Calu3 (cell line): ENCODE results near the gene PANK3. TPM values are rescaled to one million over a fixed set of nuclear protein-coding genes. Genes with fewer than 3 reads are reported as not detected.

Source experiments
- BruUV-seq: library from RNA; stranded (reverse); fragments of 400-500 nt; replicated peaks from 2 replicates; lab custom pipeline; 2021; lab: Mats Ljungman, UMichigan
- CTCF ChIA-PET: fragments of 300-600 bp; sonication (Branson Sonifier 250); formaldehyde crosslinking; loops from one replicate; lab custom pipeline; 2022; ENCODE audit warnings: antibody characterized with exemption; lab: Charles Lee
- DNase-seq: peaks from one replicate; pipeline ENCODE4 v3.0.0; 2022
- H3K27ac Mint-ChIP-seq: one replicate; pipeline ENCODE4 v1.8.0; 2022; ENCODE audit warnings: mixed read lengths; ENCODE audit not compliant: unreplicated experiment
- H3K27me3 Mint-ChIP-seq: one replicate; pipeline ENCODE4 v1.8.0; 2022; ENCODE audit warnings: mixed read lengths; ENCODE audit not compliant: unreplicated experiment
- H3K36me3 Mint-ChIP-seq: one replicate; pipeline ENCODE4 v1.8.0; 2022; ENCODE audit warnings: mild to moderate bottlenecking, moderate library complexity, mixed read lengths; ENCODE audit not compliant: insufficient read depth, unreplicated experiment
- H3K4me1 Mint-ChIP-seq: one replicate; pipeline ENCODE4 v1.8.0; 2022; ENCODE audit warnings: mild to moderate bottlenecking, low read depth, mixed read lengths; ENCODE audit not compliant: unreplicated experiment
- H3K4me3 Mint-ChIP-seq: one replicate; pipeline ENCODE4 v1.8.0; 2022; ENCODE audit warnings: mild to moderate bottlenecking, low read depth, moderate library complexity, mixed read lengths; ENCODE audit not compliant: unreplicated experiment
- H3K9me3 Mint-ChIP-seq: one replicate; pipeline ENCODE4 v1.8.0; 2022; ENCODE audit warnings: low read depth, mixed read lengths; ENCODE audit not compliant: unreplicated experiment
- CTCF ChIP-seq: fragments of 200-600 bp; IDR thresholded peaks from one replicate; pipeline ENCODE4 v1.8.0; 2022; ENCODE audit warnings: antibody characterized with exemption; ENCODE audit not compliant: unreplicated experiment
- intact Hi-C: fragments of 100-400 bp; cut with micrococcal nuclease; formaldehyde crosslinking; loops from one replicate; pipeline ENCODE4 v1.10.0; 2022; ENCODE audit not compliant: unreplicated experiment
- total RNA-seq: library from RNA; stranded (reverse); gene quantifications from 2 replicates; pipeline ENCODE4 v1.2.3, GENCODE V29; 2022

The PANK3 gene
- total RNA-seq, 1 experiment from 2014 or later: 116 TPM

GRCh38 chr5:168531191-168531590 is 48.0 kb downstream of the PANK3 start:
- no peak for DNase-seq
- no TSS peak for BruUV-seq
- no peaks in the 10 kb centered on the region for H3K9me3 Mint-ChIP-seq
- CTCF ChIA-PET: no interaction called here
- H3K4me1 Mint-ChIP-seq: peaks cover 16% of the 10 kb centered on the region
- intact Hi-C loops: no loop called here
- no peak overlapping the region for H3K4me3 Mint-ChIP-seq
- TF ChIP-seq CTCF: no peak
- peaks cover 14% of the 10 kb centered on the region for H3K27me3 Mint-ChIP-seq
- H3K27ac Mint-ChIP-seq: no peak overlapping the region
- peaks cover 23% of the 10 kb centered on the region for H3K36me3 Mint-ChIP-seq

- Mint-ChIP-seq H3K4me3 (peak overlapping the region; percentile 68), H3K9me3 (no peaks in the 10 kb centered on the region), H3K27ac (peak overlapping the region; percentile 51), H3K27me3 (peaks cover 14% of the 10 kb centered on the region), H3K4me1 (peaks cover 16% of the 10 kb centered on the region), H3K36me3 (peaks cover 23% of the 10 kb centered on the region)
- intact Hi-C loops: no loop called here
- no peak for DNase-seq
- no peak for TF ChIP-seq CTCF
- CTCF ChIA-PET: no interaction called here
- no TSS peak for BruUV-seq
Measured at GRCh38 chr5:168530621-168531150, 48.5 kb downstream of the PANK3 start.

GRCh38 chr5:168529374-168530234 is 49.6 kb downstream of the PANK3 start:
- DNase-seq: peak; percentile 36
- Mint-ChIP-seq H3K4me1 (peaks cover 16% of the 10 kb centered on the region), H3K9me3 (no peaks in the 10 kb centered on the region), H3K27ac (peak overlapping the region; percentile 51), H3K36me3 (peaks cover 23% of the 10 kb centered on the region), H3K27me3 (peaks cover 14% of the 10 kb centered on the region), H3K4me3 (peak overlapping the region; percentile 68)
- intact Hi-C loops: no loop called here
- no TSS peak for BruUV-seq
- CTCF ChIA-PET: no interaction called here
- TF ChIP-seq CTCF: no peak

- intact Hi-C loops: no loop called here
- Mint-ChIP-seq H3K4me1 (peaks cover 16% of the 10 kb centered on the region), H3K27ac (peak within 1 kb of the TSS; percentile 51), H3K4me3 (peak within 1 kb of the TSS; percentile 68), H3K27me3 (peaks cover 14% of the 10 kb centered on the region), H3K9me3 (no peaks in the 10 kb centered on the region), H3K36me3 (peaks cover 30% of the 10 kb centered on the region)
- TSS peak; percentile 41 for BruUV-seq
- no peak for TF ChIP-seq CTCF
- peak; percentile 59 for DNase-seq
- CTCF ChIA-PET: no interaction called here
Measured at GRCh38 chr5:168528521-168529373, 50.4 kb downstream of the PANK3 start, which contains the start of gene FBLL1. TSS of gene FBLL1 (plus strand) at chr5:168529305. CDS start at chr5:168529505, 200 bp downstream.
